Activated CD4-positive, alpha-beta T cell treated with anti-CD3 and anti-CD28 coated beads for 48 hours (primary cell): Measurements from ENCODE around the gene GSN.
A peak's percentile ranks its signal among the peaks of the same experiment; 100 is the strongest.

Experiments used
- DNase-seq: peaks from one replicate; pipeline ENCODE4 v3.0.0-alpha.2; 2020

GSN gene

DNA sequence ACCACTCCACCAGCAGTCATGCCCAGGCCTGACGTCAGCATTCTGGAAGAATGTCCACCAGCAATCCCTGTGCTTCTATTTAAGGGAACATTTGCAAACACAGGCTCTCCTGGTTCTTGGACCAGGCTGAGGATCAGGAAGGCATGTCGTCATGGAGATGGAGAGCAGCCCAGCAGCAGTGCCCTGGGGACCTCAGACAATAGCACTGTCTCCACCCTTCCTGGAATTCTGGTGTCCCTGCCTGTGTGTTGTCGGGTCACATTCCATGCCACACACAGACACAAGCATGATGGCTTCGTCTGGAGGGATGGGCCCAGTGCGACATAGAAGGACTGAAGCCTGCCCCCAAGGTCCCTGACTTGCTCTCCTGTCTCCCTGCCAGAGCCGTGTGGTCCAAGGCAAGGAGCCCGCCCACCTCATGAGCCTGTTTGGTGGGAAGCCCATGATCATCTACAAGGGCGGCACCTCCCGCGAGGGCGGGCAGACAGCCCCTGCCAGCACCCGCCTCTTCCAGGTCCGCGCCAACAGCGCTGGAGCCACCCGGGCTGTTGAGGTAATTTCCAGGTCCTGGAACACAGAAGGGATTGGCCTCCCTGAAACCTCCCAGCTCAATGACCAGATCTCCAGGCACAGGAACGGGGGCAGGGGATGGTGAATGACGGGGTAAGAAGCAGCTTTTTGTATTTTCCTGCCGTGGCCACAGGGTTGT is 58.3 kb downstream of the GSN start:
- no peak for DNase-seq

DNA sequence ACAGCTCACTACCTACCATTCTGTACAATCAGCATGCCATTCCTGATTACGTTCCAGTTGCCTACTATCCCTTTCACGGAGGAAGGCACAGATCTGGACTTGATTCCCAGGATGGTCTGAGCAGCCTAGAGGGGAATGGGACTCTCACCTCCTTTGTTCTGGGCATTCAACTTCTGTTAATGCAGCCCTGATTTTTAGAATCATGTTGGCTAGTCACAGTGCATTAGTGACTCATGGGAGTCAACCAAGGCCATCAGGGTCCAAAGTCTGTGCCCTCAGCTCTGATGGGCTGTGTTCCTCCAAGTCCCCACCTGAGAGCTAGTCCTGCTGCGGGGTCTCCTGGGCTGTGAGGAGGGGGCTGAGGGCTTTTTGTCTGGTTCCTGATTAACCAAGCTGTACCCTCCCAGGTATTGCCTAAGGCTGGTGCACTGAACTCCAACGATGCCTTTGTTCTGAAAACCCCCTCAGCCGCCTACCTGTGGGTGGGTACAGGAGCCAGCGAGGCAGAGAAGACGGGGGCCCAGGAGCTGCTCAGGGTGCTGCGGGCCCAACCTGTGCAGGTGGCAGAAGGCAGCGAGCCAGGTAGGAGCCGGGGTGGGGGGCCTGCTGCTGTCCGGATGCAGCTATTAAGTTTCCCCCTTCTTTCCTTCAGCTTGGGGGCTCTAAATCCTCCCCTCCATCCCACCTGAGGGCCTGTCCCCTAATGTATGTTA is 59.1 kb downstream of the GSN start:
- no peak for DNase-seq

DNA sequence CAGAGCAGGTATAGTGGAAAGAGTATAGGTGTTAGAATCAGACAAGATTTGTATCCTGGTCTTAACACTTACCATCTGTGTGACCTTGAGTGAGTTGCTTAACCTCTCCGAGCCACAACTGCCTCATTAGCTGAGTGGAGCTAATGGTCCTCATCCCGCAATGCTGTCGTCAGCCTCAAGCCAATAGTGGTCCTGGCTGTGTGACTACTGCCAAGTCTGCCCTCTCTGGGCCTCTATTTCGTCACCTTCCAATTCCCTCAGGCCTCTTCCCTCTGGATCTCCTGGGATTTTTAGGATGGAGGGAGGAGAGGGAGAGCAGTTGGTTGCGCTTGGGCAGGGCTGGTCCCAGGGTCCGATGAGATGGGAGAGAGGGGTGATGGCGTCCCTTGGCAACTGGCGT is 60.5 kb downstream of the GSN start:
- DNase-seq = no peak

DNA sequence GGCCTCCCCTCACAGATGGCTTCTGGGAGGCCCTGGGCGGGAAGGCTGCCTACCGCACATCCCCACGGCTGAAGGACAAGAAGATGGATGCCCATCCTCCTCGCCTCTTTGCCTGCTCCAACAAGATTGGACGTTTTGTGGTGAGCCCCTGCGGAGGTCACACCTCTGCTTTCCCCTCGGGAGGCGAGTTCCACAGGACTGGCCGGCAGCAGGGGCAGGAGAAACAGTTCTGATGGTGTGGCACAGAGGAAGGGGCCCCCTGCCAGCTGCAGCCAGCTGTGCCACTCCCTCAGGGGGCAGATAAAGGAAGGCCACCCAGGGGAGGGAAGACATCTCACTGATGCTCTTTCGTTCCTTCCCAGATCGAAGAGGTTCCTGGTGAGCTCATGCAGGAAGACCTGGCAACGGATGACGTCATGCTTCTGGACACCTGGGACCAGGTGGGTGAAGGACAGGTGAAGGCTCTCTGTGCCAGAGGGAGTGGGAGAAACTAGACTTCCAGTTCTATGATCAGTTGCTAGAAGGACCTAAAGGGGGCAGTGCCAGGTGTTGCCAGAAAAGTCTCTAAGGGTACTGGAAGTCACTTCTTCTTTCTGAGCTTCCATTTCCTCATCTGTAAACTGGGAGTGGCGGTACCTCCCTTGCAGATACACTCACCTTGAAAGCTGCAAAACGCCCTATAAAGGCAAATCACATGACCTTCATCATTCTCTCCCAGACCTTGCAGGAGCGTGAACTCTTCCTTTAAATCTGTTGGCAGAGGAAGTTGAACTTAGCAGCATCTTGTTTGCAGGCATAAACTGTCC is 61.1 kb downstream of the GSN start:
- DNase-seq = no peak

DNA sequence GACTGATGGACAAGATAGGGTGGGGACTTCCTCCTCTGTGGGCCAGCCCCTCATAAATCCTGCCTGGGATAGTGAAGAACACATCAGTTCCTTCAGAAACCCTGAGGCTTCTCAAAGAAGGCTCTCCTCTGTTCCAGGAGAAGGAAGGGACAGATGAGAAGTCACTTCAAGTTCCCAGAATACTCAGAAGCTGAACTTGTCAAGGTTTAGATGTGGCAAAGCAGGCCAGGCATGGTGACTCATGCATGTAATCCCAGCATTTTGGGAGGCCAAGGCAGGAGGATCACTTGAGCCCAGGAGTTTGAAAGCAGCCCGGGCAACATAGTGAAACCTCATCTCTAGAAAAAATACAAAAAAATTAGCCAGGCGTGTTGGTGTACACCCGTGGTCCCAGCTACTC is 63.6 kb downstream of the GSN start:
- no peak for DNase-seq

DNA sequence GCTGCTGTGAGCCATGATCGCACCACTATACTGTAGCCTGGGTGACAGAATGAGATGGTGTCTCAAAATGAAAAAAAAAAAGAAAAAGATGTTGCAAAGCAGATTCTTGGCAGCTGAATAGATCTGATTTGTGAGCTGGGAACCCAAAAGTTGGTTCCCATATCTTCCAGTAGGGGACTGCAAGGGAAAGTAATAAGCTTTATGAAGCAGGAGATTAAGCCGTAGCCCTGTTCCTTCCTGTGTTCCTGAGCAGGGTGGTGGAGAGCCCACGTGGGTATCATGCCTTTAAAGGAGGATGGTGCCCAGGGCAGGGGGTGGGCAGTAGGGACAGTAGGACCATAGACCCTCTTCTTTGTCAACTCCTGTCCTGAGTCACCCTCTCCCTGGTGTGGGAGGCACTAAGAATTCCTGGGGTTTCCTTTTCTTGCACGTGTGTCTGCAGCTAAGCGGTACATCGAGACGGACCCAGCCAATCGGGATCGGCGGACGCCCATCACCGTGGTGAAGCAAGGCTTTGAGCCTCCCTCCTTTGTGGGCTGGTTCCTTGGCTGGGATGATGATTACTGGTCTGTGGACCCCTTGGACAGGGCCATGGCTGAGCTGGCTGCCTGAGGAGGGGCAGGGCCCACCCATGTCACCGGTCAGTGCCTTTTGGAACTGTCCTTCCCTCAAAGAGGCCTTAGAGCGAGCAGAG is 64.2 kb downstream of the GSN start:
- DNase-seq = no peak

DNA sequence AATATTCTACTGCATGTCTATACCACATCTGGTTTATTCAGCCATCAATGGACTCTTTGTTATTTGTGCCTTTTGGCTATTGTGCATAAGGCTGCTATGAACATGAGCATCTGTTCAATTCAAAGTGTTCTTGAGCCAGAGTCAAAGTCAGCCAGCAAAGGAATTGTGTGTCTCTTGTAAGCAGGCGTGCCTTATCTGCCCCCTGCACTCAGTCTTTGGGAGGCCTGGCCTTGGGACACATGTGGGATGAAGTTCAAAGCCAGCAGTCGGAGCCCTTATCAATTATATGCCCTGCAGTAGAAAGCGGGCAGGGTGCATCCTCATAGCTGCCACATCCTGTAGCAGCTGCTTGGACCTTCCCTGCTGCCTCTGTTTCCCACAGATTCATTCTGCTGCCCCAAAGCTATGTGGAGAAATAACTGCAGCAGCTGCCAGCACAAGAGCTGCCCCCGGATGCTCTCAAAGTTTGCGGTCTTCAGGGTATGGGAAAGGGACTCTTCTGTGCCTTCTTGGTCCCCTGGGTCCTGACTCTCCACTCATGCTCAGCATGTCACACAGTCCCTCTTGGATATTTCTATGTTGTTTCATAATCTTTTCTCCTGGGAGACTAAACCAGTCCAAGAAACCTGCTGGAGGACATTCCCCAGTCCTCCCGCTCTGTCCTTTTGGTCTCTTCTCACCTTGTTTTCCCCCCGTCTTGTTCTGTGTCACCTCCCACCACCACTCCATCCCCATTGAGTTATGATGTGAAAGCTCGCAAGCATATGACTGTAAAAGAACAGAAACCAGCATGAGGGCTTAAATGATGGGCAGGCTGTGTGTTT is 66.2 kb downstream of the GSN start:
- no peak for DNase-seq

DNA sequence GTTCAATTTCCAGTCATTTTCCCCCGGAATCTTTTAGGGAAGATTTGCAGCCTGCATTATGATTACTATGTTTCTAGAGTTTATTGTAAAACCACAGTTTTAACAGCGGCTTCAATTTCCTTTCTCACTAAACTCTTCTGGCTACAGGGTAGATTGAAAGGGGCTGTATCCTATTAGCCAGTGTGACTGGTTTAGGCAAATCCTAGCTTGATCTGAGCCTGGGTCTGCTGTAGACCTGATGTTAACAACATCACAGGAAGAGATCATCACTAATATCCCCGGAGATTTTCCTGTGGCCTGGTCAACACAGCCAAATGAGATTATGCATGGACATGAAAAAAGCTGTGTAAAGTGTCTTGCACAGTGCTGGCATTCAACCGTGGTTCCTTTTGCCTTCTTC is 68.7 kb downstream of the GSN start:
- DNase-seq = no peak

DNA sequence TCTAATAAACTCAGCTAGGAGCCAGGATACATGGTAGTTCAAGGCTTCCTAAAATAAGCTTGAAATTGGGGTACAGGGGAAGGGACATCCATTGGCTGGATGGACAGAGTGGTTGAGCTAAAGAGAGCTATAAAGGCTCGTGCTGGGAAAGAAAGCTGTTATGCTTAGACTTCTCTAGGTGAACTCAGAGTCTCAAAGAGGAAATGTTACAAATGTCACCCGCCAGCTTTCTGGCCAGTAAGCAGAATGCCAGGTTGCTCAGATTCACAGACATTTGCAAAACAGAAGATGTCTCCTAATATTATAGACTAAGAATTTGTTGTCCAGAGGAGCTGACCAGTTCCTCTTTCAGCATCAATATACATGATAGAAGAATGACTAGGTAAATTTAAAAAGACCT is 71.5 kb downstream of the GSN start:
- DNase-seq = no peak

DNA sequence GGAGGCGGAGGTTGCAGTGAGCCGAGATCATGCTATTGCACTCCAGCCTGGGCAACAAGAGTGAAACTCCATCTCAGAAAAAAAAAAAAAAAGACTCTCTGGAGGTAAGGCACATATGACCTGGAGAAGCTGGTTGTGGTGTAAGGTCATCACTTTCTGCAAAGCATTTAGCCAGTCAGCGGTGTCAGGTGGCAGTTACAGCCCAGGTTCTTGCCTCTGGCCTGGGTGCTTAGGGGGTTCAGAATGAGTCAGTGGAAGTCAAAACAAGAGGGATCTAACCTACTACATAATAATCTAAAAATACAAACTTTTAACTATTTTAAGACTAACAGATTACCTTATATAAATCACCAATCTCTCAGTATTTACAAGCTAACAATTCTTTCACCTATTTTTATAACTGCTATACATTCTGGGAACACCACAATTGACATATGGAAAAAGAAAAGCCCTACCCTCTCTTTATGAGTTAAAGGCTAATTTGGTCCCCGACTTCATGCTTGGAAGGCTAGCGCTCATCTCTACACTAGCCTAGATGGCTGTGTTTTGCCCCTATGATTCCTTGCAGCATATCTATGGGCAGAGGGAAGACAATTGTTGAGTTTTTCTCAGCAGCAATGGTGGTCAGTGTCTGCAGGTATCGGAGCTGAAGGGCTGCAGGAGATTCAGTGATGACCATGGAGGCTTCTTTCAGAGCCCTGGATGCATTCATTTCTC is 72.9 kb downstream of the GSN start:
- DNase-seq = no peak

DNA sequence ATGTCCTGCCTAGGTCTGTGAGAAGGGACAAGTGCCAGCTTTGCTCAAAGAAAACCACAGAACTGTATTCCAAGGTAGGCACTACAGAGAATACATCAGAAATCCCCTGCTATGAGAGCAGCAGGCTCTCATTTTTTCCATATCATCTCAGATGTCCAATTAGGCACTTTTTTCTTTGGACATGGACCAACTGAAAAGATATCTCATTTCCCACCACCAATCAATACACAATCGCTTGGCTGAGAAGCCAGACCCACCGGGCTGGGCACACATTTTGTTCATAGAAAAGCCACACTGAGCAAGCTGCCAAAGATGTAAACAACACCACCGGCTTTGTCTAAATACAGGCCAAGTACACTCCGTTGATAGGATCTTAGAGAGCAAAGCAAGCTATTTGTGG is 76.2 kb downstream of the GSN start:
- DNase-seq = no peak

DNA sequence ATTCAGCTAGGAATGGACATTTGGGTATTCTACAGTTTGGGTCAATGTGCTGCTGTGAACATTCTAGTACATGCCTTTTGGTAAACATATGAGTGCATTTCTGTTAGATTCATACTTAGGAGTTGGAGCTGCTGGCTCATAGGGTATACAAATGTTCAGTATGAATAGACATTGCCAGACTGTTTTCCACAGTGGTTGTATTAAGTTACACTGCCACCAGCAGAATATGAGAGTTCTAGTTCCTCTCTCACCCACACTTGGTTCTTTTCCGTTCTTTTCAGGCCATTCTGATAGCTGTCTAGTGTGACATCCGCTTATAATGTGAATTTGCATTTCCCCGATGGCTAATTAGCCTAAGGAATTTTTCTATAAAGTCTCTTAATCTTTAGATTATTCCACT is 77.1 kb downstream of the GSN start:
- DNase-seq = no peak

DNA sequence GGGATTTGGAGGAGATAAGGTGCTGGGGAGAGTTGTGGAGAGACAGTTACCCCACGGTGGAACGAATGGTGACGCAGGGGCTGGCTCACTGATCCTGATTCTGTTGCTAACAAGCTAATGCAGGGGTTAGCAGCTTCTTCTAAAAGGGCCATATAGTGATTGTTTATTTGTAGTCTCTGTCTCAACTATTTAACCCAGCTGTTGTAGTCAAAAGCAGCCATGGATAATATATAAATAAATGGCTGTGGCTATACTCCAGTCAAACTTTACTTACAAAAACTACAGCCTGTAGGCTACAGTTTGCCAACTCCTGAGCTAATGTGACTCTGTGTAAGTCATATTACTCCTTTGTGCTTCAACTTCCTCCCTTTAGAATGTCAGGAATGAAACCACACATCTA is 80.3 kb downstream of the GSN start:
- DNase-seq = no peak

DNA sequence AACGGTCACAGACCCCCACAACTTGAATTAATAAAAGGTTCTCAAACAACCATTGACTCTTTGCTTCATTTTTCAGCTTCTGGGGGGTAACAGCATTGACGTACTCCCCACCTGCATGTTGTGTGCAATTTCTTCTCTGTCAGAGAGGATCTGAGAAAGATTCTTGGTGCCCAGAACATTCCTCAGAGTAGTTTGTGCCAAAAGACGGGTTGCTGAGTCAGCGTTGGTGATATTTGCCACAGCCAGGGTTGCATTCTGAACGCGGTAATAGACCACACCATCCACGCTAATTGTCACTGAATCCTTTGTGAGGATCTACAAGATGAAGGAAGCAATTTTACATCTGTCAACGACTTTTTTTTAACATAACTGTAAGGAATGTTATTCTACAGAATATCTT is 81.0 kb downstream of the GSN start:
- DNase-seq = no peak

DNA sequence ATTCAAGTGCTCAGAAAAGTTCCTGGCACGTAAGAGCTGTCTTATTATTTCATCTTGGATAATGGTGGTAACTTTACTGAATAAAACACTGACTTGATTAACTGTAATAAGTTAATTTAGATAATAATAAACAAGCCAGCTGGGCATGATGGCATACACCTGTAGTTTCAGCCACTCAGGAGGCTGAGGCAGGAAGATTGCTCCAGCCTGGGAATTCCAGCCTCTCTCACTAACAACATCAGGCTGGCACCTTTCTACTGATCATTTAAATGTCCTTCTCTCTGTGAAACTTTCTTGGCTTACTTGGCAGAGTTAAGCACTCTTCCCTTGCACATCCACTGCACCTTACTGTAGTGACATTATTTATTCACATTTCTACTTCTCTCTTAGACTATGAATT is 82.1 kb downstream of the GSN start:
- DNase-seq = no peak

DNA sequence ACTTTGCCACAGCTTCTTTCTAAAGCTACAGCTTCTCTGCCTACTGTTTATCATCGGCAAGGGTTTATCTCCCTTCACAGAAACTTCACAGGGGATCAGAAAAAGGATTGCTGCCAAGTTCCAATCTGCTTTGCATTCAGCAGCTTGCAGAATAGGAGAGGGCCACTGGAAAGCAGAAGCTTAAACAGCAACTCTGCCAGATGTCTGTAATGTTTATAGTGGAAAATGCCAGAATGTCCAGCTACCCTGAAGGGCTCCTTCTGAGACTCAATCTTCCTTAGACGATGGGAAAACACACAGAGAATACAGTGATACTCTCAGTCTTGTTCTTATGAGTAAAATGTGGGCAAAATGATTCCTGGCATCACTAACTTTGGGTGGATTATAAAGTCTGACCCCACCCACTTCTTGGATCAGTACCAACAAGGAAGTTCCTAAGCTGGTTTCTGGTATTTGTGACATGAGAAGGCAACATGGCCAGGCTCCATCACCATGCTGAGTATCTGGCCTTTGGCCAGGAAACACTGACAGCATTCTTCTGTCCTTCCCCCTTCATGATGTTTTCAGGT is 83.1 kb downstream of the GSN start:
- DNase-seq = no peak

DNA sequence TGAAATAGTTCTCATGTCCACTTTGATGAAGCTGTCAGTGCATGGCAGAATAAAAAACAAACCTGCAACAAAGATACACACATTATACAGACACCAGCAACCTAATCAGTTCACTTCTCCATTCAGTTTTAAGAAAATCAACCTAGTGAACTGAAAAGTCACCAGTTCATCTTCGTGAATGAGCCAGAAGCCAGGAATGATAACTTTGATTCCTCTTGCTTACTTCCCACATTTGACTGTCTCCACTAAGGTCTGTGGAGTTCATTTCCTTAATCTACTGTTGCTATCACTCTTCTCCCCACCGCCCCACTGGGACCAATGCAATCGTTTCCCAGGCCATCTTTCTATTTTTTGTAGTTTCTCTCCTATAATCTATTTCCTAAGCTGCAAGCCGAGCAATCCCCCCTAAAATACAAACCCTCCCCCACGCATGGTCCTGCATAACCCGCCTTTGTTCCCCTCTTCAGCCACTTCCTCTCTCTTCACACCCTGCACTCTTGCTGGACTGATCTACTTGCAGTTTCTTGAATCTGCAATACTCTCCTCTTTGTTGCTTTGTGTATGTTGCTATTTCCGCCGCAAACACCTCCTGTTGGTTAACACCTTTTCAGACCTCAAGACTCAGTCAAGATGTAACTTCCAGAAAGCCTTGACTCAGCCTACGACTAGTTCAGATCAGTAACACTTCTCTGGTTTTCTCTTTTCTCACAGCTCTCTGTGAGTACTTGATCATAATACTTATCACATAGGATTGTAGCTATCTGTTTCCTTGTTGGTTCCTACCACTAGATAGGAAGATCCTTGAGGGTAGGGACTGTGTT is 85.5 kb downstream of the GSN start:
- DNase-seq = peak; percentile 38

DNA sequence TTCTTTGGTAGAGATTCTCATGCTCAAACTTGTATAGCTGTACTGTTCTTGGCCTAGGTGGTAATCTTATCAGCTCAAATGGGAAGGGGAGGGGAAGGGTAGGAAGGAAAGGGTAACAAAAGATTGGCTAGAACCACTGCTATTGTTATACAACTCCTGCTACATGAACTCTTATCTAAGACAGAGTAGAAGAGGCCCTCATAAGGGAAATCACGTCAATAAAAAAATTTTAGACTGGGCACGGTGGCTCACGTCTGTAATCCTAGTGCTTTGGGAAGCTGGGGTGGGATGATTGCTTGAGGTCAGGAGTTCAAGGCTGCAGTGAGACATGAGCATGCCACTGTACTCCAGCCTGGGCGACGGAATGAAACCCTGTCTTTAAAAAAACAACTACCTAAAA is 86.2 kb downstream of the GSN start:
- DNase-seq = no peak

DNA sequence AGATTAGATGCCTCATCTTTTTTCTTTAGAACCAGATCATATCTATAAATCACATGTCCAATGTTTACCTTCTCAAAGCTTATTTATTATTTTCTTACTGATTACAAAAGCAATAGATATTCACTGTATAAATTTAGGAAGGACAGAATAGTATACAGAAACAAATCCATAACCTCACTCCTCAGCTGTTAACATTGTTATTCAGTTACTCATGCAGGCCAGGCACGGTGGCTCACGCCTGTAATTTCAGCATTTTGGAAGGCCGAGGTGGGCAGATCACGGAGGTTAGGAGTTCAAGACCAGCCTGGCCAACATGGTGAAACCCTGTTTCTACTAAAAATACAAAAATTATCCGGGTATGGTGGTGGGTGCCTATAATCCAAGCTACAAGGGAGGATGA is 86.8 kb downstream of the GSN start:
- no peak for DNase-seq

DNA sequence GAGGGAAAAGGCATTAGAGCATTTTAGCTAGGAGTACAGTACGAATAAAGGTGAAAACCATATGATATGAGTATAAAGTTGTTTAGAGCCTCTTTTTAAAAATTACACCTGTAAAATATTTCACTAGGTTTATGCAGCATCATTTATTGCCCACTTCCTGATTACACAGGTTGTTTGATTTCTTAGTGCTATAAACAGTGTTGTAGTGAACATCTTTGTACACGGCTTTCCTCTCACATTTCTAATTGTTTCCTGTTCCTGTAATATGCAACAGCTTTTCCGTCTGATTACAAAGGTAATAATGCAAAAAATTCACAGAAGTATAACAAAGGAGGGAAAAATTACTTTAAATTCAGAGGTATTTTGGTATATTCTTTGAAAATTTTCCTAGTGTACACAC is 89.0 kb downstream of the GSN start:
- no peak for DNase-seq

DNA sequence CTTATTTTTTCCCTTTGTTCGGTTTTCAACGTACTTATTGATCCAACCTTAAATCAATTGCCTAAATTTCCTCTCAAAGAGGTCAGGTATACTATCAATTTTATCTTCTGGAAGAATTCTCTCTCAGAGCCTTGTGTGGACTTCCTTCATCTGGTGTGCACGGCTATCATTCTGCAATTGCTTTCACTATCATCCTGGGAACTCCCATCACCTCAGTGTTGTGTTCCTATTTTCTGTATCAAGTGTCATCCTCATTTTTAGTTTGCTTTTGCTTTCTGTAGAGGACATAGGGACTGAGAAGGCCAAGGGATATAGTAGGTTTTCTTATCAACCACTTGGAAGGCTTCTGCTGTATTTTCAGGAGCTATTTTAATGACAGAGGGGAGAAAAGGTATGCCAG is 90.8 kb downstream of the GSN start:
- no peak for DNase-seq
